ENCODE results near the gene B4GALT1. TPM values are rescaled to one million over a fixed set of nuclear protein-coding genes. Genes with fewer than 3 reads are reported as not detected.

Gene B4GALT1
- polyA plus RNA-seq, 1 donor (not counting 4 experiments of a cell fraction or from before 2014, with no cell fraction given), result 55.1 TPM

- FAIRE-seq, result no peak
- Histone ChIP-seq H3K27ac (ENCODE audit: control insufficient read depth, insufficient read depth, low read length) (no peak overlapping the region), H3K4me1 (ENCODE audit: control insufficient read depth, extremely low read depth, insufficient read depth, low read length) (peaks cover 30% of the 10 kb centered on the region), H3K9me3 (ENCODE audit: control insufficient read depth, low read depth, low read length) (no peaks in the 10 kb centered on the region), H3K4me2 (ENCODE audit: control insufficient read depth, extremely low read depth, insufficient read depth, low read depth, low read length) (no peak overlapping the region), H3K9me1 (ENCODE audit: control insufficient read depth, extremely low read depth, insufficient read depth, low read length) (no peaks in the 10 kb centered on the region), H3K79me2 (ENCODE audit: control insufficient read depth, insufficient read depth, low read length) (no peaks in the 10 kb centered on the region), H3K27me3 (ENCODE audit: control insufficient read depth, extremely low read depth, insufficient read depth, low read length) (no peaks in the 10 kb centered on the region), H3K36me3 (ENCODE audit: control insufficient read depth in 2 of 2, extremely low read depth in 1 of 2, insufficient read depth in 2 of 2, low read length in 2 of 2) (no peaks in the 10 kb centered on the region), H2AFZ (ENCODE audit: control insufficient read depth, low read length) (no peak overlapping the region), H3K4me3 (ENCODE audit: control insufficient read depth in 2 of 3, extremely low read depth in 1 of 3, insufficient read depth in 2 of 3, low read depth in 1 of 3, low read length in 3 of 3) (no peak overlapping the region), H4K20me1 (ENCODE audit: control insufficient read depth, extremely low read depth, insufficient read depth, low read length) (no peaks in the 10 kb centered on the region), H3K9ac (ENCODE audit: control insufficient read depth, extremely low read depth, insufficient read depth, low read length) (no peak overlapping the region)
- TF ChIP-seq EZH2 (IDR thresholded peaks at IDR 0.05; ENCODE audit: low read length), result no peak
- TF ChIP-seq CTCF (optimal IDR thresholded peaks at IDR 0.05 in 1 of 3, IDR thresholded peaks at IDR 0.05 in 1 of 3, conservative IDR thresholded peaks at IDR 0.05 in 1 of 3; ENCODE audit: extremely low read depth in 1 of 3, insufficient read depth in 2 of 3, low read length in 3 of 3), result no peak
- dilution Hi-C loops (cut with MboI; ENCODE audit: extremely low pct_ligation_motif_present, low sequenced_read_pairs), result no loop called here
- no peak for DNase-seq (ENCODE audit: low read depth, low spot score)
These were observed 64.5 kb downstream of the B4GALT1 start for GRCh38 chr9:33102551-33103210.

- no peaks in the 10 kb centered on the region for H3K27me3 ChIP-seq (ENCODE audit: control insufficient read depth, extremely low read depth, insufficient read depth, low read length)
- TF ChIP-seq CTCF (optimal IDR thresholded peaks at IDR 0.05 in 1 of 3, IDR thresholded peaks at IDR 0.05 in 1 of 3, conservative IDR thresholded peaks at IDR 0.05 in 1 of 3; ENCODE audit: extremely low read depth in 1 of 3, insufficient read depth in 2 of 3, low read length in 3 of 3), result no peak
- no peak for TF ChIP-seq EZH2 (IDR thresholded peaks at IDR 0.05; ENCODE audit: low read length)
- H2AFZ ChIP-seq (ENCODE audit: control insufficient read depth, low read length), result no peak overlapping the region
- no peak overlapping the region for H3K4me3 ChIP-seq (ENCODE audit: control insufficient read depth in 2 of 3, extremely low read depth in 1 of 3, insufficient read depth in 2 of 3, low read depth in 1 of 3, low read length in 3 of 3)
- H3K36me3 ChIP-seq (ENCODE audit: control insufficient read depth in 2 of 2, extremely low read depth in 1 of 2, insufficient read depth in 2 of 2, low read length in 2 of 2), result no peaks in the 10 kb centered on the region
- peak overlapping the region; percentile 59 for H3K27ac ChIP-seq (ENCODE audit: control insufficient read depth, insufficient read depth, low read length)
- H3K9me1 ChIP-seq (ENCODE audit: control insufficient read depth, extremely low read depth, insufficient read depth, low read length), result no peaks in the 10 kb centered on the region
- H3K4me1 ChIP-seq (ENCODE audit: control insufficient read depth, extremely low read depth, insufficient read depth, low read length), result peaks cover 16% of the 10 kb centered on the region
- H3K79me2 ChIP-seq (ENCODE audit: control insufficient read depth, insufficient read depth, low read length), result no peaks in the 10 kb centered on the region
- FAIRE-seq (peak; percentile 92), DNase-seq (ENCODE audit: low read depth, low spot score) (no peak)
- H3K9me3 ChIP-seq (ENCODE audit: control insufficient read depth, low read depth, low read length), result no peaks in the 10 kb centered on the region
- dilution Hi-C loops (cut with MboI; ENCODE audit: extremely low pct_ligation_motif_present, low sequenced_read_pairs), result no loop called here
- no peaks in the 10 kb centered on the region for H4K20me1 ChIP-seq (ENCODE audit: control insufficient read depth, extremely low read depth, insufficient read depth, low read length)
- peak overlapping the region; percentile 9 for H3K9ac ChIP-seq (ENCODE audit: control insufficient read depth, extremely low read depth, insufficient read depth, low read length)
- H3K4me2 ChIP-seq (ENCODE audit: control insufficient read depth, extremely low read depth, insufficient read depth, low read depth, low read length), result peak overlapping the region; percentile 18
These were observed 65.8 kb downstream of the B4GALT1 start for GRCh38 chr9:33101104-33101951.

Measured in keratinocyte (primary cell).